Measurements from ENCODE around the gene ARL6IP5.

The ARL6IP5 gene

DNA sequence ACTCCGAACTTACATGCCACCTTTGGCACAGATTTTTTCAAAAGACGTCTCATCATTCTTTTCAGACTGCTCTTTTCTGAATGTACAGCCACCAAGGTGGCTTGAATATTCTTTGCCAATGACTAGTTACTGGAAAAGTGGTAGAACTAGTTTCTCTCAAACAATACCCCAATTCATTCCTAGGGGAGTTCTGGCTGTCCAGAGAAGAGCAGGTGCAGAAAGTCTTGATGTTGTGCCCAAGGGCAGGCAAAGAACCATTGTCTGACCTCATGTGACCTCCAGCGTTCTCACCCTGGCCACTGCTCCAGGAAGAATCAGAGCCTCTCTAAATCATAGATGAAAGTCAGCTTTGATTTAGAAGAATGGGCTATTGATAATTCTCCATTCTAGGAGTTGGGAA lies 32.2 kb downstream of the ARL6IP5 start:
- DNase-seq (ENCODE audit: low read depth), result no peak

DNA sequence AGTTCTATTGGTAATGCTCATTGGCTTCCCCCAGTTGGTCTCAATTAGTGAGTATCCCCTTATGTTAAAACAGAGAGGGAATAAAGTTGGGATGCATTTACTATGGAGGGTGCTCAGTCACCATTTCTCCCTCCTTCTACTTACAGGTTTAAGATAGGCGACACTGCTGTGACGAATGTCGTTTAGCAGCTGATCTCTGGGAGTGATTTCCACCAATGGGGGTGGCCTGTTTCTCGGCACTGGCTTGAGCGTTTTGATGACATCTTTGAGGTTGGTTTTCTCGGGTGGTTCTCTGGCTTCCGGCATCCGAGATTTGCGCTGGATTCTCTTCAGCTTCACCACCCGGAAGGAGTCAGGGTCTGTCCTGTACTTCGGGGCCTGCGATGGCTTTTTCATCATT lies 33.8 kb downstream of the ARL6IP5 start:
- no peak for DNase-seq (ENCODE audit: low read depth)

DNA sequence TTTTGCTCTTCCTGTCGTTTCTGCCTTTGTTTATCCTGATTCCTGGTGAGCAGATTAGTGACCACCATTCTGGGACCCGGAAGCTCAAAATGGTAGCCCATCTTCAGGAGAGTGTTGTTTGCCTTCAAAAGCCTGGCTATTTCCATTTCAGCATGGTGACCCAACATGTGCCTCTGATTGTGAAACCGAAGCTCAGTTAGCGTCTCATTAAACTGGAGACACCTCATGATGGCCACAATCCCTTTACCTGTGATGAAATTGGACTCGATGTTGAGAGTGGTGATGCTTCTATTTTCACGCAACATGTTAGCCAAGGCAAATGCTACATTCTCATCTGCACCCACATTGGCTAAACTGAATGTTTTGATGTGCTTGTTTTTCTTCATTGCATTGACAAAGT lies 34.4 kb downstream of the ARL6IP5 start:
- no peak for DNase-seq (ENCODE audit: low read depth)

DNA sequence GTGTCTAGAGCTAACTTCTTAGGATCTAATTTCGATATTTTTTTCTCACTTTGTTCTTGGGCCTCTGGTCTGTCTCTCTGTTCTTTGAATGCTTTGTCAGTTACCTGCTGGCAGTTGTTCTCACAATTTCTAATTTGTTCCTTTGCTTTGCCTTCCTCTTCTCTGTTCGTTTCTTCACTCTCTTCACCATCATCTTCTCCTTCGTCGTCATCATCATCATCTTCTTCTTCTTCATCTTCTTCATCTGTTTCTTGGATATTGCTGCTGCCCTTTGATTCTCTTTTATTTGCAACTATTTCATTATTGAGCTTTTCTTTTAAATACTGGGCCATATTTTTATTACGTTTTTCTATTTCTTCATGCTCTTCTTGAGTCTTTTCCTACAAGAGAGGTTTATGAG lies 34.9 kb downstream of the ARL6IP5 start:
- DNase-seq (ENCODE audit: low read depth), result no peak

DNA sequence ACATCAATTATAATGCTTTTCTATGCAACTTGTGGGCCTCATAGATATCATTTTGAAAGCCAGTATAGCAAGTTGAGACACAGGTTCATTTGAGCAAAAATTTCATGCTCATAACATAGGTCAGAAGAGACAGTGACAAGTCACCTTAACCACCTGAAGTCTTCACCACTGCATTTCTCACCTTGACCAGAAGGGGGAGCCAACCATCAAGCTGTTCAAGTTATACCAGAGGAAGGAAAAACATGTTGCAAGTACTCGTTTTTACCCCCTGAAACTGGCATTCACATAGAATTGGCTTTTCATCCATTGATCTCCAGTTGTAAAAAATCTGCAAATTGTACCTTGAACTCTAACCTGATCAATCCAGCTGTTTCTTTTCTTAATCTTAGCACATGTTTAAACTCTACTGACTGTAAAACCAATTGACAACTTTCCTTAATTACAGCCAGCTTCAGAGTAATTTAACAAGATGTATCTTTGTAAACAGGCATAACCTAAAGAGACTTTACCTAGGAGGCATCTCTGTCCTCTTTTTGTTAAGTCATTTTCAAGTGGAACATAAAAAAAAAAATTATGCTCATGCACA lies 36.2 kb downstream of the ARL6IP5 start:
- DNase-seq (ENCODE audit: low read depth), result peak; percentile 54

DNA sequence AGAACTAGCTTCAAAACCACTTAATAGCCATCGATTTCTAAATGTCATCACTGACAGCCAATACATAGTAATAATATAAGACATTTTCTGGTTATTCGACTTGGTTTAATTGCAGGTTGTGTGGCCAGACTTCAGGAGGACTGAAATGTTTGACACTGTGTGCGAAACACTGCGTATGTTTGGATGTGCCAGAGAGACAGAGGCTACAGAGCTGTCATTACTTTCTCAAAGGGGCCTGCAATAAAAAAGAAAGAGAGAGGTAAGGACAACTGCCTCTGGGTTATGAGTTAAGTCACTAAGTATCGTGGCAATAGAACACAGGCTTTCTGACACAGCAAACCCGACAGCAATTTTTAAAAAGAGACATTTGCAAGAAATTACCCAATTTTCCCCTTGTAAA lies 36.8 kb downstream of the ARL6IP5 start:
- DNase-seq (ENCODE audit: low read depth), result no peak

DNA sequence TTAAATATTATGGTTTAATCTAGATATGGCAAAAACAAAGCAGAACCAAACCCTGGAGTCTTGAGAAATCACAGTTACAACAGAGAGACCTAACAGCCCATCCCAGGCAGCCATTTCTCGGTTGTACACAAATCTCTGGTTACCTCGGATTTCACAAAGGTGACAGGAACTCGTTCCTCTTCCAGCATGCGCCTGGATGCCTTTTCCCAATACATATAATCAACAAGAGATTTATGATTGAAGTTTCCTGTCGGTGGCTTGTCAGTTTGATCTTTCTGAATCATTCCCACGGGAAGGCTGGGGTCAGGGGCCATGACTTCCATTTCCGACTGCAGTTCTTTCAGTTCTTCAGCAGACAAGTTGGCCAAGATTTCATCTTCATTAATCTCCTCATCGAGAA lies 37.2 kb downstream of the ARL6IP5 start:
- no peak for DNase-seq (ENCODE audit: low read depth)

DNA sequence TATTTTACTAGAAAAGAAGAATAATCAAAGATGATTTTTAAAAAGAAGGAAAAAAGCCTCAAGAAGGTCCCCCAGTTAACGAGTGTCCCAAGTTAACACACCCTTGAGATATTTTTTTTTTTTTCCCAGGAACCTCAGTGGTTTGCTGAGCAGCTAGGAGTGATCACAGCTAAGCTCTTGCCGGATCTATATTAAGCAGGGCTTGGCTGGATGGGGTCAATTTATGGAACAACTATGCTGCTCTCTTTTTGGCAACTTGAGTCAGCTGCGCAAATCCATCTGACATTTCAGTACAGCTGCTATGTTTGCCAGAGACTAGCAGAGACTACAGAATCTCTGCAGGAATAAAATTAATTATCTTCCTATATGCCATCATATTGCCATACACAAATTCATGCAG lies 37.7 kb downstream of the ARL6IP5 start, which contains the start of gene LMOD3:
Gene LMOD3, minus strand, starts transcription at position 193 of the 400 bp plus-strand sequence. CDS start 209 bp downstream, outside the sequence.
- DNase-seq (ENCODE audit: low read depth), result no peak

DNA sequence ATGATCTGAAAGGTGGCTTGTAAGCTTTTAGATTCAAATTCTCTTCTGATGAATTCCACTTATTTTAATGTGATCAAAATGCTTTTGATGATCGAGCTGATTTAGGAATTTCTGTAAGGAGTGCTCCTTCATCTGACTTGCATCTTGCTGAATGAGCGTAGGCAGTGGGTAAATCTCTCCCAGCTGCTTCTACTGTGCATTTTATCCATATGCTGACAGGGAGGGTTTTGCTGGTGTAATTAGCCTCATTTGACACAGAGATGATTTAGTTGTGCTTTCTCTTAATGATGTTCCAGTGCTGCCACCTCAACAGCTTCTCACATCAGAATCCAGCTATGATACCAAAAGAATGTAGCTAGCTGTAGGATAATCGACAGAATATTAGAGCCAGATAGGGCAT lies 41.5 kb downstream of the ARL6IP5 start:
- DNase-seq (ENCODE audit: low read depth), result no peak

GRCh38 chr3:69126999-69127398 lies 42.3 kb downstream of the ARL6IP5 start:
- DNase-seq (ENCODE audit: low read depth), result no peak

DNA sequence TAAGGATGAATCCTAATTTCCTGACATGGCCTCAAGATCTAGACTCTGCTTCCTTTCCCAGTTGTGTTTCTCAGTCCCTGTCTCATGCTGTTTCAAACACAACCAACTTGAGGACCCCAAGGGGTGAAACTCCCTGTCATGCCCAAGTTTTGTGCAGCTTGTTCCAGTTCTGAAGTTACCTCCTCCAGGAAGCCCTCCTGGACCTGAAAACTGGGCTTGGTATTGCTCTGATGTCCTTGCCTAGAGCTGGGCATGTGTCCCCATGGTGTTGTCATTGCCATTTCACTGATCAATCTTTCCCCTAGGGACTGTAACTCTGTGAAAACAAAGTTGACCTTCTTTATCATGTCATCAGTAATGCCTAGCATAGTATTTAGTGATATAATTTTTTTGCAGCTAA lies 43.8 kb downstream of the ARL6IP5 start:
- no peak for DNase-seq (ENCODE audit: low read depth)

DNA sequence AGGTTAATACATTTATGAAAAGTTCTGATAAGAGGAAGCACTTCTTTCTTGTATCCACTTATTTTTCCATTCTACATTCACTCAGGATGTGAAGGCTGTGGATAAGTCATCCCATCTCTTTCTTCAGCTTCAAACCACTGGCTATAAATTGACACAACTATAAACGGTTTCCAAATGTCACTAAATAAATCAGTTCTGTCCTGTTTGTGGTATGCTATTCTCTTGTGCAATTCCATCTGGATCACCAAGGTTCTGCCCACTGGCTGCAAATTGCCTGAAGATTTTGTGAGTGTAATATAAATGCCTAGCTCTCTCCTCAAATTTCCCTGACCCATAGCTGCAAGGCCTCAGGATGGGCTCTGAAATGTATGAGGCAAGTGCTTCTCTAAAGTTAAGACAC lies 44.8 kb downstream of the ARL6IP5 start:
- no peak for DNase-seq (ENCODE audit: low read depth)

DNA sequence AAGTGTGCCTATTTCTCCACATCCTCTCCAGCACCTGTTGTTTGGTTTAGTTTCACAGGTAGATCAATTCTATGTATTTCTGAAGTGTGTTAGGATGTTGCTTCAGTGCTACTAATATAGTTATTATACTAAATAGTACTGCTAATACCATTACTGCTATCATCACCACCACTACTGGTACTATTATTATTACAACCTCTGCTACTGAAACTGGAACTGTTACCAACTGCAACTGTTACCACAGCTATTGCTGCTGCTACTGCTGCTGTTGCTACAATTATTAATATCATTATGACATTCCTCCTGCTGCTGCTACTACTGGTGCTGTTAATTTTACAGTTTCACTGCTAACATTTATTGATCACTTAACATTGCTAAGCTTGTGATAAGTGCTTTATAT lies 46.0 kb downstream of the ARL6IP5 start:
- DNase-seq (ENCODE audit: low read depth), result no peak

- no peak for DNase-seq (ENCODE audit: low read depth)
Observed at GRCh38 chr3:69137005-69137404, 52.3 kb downstream of the ARL6IP5 start.

DNA sequence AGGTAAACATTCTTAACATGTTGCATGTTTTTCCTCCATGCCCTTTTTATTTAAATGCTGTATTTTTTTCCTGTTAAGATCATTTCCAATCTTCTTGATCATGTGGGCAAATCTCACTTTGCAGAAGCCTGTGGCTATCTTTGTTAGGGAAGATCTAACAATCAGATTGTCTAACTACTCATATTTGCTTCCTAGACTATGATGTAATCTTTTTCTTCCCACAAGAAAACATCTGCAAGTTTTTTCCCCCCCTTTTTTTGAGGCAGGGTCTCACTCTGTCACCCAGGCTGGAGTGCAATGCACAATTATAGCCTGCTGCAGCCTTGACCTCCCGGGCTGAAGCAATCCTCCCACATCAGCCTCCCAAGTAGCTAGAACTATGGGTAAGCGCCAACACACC lies 52.7 kb downstream of the ARL6IP5 start:
- no peak for DNase-seq (ENCODE audit: low read depth)

- no peak for DNase-seq (ENCODE audit: low read depth)
Observed at GRCh38 chr3:69141313-69141712, 56.6 kb downstream of the ARL6IP5 start.

GRCh38 chr3:69142090-69142489 lies 57.4 kb downstream of the ARL6IP5 start:
- no peak for DNase-seq (ENCODE audit: low read depth)

DNA sequence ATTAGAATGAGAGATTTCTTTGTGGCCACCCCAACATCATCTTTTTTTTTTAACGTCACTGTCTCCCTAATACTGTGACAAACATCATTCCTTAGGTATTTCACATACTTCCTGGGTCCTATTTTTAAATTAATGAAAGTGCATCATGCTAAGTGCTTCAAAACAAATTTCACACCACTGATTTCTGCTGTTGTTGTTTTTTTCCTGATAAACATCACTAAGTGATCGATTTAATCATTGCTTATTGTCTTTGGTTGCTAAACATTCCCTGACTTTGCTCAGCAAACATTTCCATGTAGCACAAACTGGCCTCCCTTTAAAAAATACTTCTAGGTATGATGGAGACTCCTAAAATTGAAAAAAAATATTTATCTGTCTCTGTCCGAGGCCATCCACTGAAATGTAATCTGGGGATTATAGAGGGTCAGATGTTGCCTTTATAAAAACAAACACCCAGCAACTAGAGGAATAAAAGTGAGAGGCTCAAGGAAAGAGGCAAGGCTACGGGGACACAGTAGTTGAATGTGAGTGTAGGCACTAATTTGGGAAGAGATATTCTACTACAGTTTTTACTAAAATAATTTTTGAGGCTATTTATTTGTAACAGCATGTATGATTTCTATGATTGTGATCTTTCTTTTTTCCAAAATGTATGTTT lies 58.2 kb downstream of the ARL6IP5 start:
- no peak for DNase-seq (ENCODE audit: low read depth)

DNA sequence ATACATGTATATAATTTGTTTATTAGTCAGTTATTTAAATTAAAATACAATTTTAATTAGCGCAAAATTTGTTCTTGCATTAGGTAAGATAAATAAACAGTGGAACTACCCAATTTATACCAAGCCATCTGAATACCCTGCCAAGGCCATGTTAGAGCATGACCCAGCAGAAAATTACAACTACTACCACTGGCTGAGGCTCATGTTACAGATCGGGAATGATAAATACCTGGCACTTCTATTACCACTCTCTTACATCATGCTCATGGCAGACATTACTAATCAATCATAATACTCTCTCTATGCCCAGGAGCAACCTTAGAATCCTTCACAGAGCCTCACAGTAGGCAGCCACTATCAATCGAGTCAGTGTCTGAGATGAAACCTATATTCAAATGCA lies 58.9 kb downstream of the ARL6IP5 start:
- no peak for DNase-seq (ENCODE audit: low read depth)

GRCh38 chr3:69144631-69145245 lies 60.0 kb downstream of the ARL6IP5 start:
- DNase-seq (ENCODE audit: low read depth), result no peak

GRCh38 chr3:69145688-69146087 lies 61.0 kb downstream of the ARL6IP5 start:
- DNase-seq (ENCODE audit: low read depth), result no peak

DNA sequence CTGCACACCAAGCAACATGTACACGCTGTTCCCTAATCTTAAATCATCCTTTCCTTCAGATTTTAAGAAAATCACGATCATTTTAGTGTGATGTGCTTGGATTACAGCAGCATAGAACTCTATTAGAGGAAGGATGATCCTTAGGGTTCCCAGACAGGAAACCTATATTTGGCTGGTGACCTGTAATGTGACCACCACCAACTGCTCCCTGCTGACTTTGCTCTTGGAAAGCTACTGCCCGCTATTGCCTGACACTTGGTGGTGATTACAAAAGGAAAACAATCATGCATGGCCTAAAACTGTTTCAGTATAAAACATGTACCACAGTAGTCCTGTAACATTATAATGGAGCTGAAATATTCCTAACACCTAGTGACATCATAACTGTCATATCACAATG lies 64.8 kb downstream of the ARL6IP5 start:
- DNase-seq (ENCODE audit: low read depth), result no peak

Data from HS-27A (cell line).